ENCODE results near the gene GREB1.

GRCh38 chr2:11617984-11618707, 84.3 kb downstream of the GREB1 start:
- no peak for TF ChIP-seq EGR1 (IDR thresholded peaks at IDR 0.05; ENCODE audit: low read depth)
- TF ChIP-seq CTCF (IDR thresholded peaks at IDR 0.05 in 2 of 3, conservative IDR thresholded peaks at IDR 0.05 in 1 of 3; ENCODE audit: borderline replicate concordance in 1 of 3, insufficient read depth in 1 of 3, low read depth in 2 of 3, low read length in 2 of 3): no peak
- no peak for TF ChIP-seq POLR2AphosphoS5 (IDR thresholded peaks at IDR 0.05; ENCODE audit: low read depth, low read length)
- no peak for TF ChIP-seq POLR2A (IDR thresholded peaks at IDR 0.05; ENCODE audit: borderline replicate concordance, extremely low read depth, insufficient read depth, insufficient read length)
- no peak for TF ChIP-seq ATF3 (IDR thresholded peaks at IDR 0.05)
- no peak for TF ChIP-seq ZFX (IDR thresholded peaks at IDR 0.05)
- TF ChIP-seq SIN3A (IDR thresholded peaks at IDR 0.05; ENCODE audit: low read depth): no peak
- TF ChIP-seq EZH2phosphoT487 (IDR thresholded peaks at IDR 0.05; ENCODE audit: borderline replicate concordance): no peak
- TF ChIP-seq MAX (IDR thresholded peaks at IDR 0.05): no peak
- TF ChIP-seq RAD21 (IDR thresholded peaks at IDR 0.05; ENCODE audit: low read depth): no peak
- TF ChIP-seq CEBPB (IDR thresholded peaks at IDR 0.05; ENCODE audit: low read depth): no peak
- TF ChIP-seq JUND (IDR thresholded peaks at IDR 0.05): no peak
- TF ChIP-seq ELF1 (IDR thresholded peaks at IDR 0.05; ENCODE audit: borderline replicate concordance, low read depth): no peak
- TF ChIP-seq EZH2 (IDR thresholded peaks at IDR 0.05): no peak
